ENCODE measurements around the gene CPT1B. TPM values are rescaled to one million over a fixed set of nuclear protein-coding genes. Genes with fewer than 3 reads are reported as not detected.
"Not testable (repeated sequence)": the region's sequence is repeated elsewhere in the genome, so short reads cannot be mapped to it uniquely, and the experiment has no call there.

The CPT1B gene
- total RNA-seq, 1 donor from 2014 or later = 18.2 TPM

DNA sequence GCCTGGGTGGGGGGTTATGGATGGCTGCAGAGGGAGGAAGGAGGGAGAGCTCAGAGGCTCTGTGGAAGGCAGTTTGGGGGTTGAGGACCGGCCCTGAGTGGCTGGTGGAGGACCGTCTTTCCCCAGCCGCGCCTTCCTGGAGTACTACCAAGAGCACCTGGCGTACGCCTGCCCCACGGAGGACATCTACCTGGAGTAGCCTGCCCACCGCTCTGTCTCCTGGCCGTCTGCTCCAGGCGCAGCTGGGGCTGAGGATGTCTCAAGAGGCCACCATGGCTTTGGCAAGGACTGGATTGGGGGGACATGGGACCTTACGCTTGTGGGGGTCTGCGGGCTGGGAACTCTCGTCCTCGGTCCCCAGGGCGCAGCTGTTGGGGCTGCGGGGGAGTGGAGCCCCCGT lies 32.4 kb upstream of the CPT1B start:
- DNase-seq (ENCODE audit: low spot score) = no peak
- intact Hi-C loops (cut with DNase I) = no loop called here
- no peak for ATAC-seq

- no peak for ATAC-seq
Observed at GRCh38 chr22:50610041-50610451, 31.8 kb upstream of the CPT1B start.

GRCh38 chr22:50609599-50609998 lies 31.4 kb upstream of the CPT1B start:
- ATAC-seq = no peak
- intact Hi-C loops (cut with DNase I) = no loop called here

More at GRCh38 chr22:50610041-50610451, 31.8 kb upstream of the CPT1B start:
- intact Hi-C loops (cut with DNase I) = no loop called here
- DNase-seq (ENCODE audit: low spot score) = no peak

GRCh38 chr22:50608996-50609395 lies 30.8 kb upstream of the CPT1B start:
- intact Hi-C loops (cut with DNase I) = no loop called here
- no peak for DNase-seq (ENCODE audit: low spot score)

More at GRCh38 chr22:50609599-50609998, 31.4 kb upstream of the CPT1B start:
- no peak for DNase-seq (ENCODE audit: low spot score)

GRCh38 chr22:50608058-50608840 lies 30.0 kb upstream of the CPT1B start:
- DNase-seq (ENCODE audit: low spot score); intact Hi-C loops (cut with DNase I); ATAC-seq: not testable (repeated sequence)

More at GRCh38 chr22:50608996-50609395, 30.8 kb upstream of the CPT1B start:
- no peak for ATAC-seq

DNA sequence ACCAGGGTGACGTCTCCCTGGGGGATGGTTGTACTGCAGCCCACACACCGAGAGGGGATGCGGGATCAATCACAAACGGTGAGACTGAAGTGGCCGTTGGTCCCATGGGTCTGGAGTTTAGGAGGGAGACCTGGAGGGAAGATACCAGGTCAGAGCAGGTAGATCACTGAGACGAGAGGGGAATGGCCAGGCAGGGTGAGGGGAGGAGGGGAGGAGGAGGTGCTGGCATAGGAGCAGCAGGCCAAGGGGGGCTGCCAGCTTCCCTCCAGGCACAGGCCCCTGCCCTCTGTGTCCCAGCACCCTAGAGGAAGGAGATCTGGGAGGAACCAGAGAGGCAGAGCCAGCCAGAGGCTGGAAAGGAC lies 29.4 kb upstream of the CPT1B start:
- ATAC-seq = no peak
- DNase-seq (ENCODE audit: low spot score) = no peak
- intact Hi-C loops (cut with DNase I) = no loop called here

DNA sequence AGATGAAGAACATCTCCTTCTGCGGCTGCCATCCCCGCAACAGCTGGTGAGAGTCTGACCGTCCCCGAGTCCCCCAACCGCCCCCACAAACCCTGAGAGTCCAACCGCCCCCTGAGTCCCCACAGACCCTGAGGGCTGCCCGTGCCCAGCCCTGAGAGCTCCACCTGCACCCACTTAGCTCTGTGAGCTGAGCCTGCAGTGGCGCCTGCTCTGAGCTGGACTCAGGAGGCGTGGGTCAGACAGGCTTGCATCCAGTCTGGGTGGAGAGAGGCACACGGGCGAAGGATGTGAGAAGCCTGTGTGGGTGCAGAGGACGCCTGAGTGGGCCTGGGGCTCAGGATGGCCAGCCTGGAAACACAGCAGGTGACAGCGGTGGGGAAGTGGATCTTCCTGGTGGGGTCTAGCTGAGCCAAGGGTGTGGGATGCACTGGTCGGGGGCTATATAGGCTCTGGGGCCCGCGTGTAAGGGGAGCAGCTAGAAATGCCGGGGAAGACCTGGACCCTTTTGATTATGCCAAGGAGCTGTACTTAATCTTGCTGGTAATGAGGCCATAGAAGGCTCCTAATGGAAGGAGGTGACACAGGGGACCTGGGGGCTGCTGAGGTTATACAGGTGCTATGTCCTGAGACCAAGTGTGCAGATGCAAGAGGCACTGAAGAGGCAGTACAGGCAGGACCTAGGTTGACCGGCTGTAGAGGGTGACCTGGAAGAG lies 28.9 kb upstream of the CPT1B start:
- DNase-seq (ENCODE audit: low spot score) = no peak
- no peak for ATAC-seq
- intact Hi-C loops (cut with DNase I) = no loop called here

DNA sequence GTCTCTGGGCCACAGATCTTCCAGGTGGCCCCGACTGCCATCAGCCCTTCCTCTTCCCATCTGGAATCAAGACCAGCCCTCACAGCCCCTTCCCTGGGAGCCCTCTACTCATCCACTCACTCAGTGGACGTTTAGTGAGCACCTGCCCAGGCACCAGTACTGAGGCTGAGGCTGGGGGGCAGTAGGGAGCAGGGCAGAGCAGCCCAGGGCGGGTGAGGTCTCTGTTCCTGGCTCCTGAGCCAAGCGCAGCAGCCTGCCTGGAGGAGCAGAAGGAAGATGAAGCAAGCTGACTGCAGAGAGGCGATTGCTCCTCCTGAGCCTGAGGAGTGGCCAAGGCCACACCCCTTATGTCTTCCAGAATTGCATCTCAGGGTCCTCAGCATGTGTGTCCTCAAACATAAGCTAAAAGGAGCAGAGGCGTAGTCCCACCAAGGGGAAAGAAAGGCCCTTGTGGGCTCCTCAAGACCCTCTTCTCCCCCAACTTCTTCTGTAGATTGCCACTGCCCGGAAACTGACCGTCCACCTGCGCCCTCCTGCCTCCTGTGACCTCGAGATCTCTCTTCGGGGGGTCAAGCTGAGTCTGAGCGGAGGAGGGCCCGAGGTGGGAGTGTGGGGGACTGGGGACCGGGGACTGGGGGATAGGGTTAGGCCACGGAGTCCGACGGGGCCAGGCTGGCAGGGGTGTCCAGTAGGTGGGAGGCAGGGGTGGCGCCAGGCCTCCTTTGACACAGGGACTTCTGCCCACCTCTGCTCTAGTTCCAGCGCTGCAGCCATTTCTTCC lies 28.1 kb upstream of the CPT1B start:
- ATAC-seq = no peak
- intact Hi-C loops (cut with DNase I) = no loop called here

GRCh38 chr22:50605613-50606074 lies 27.4 kb upstream of the CPT1B start:
- intact Hi-C loops (cut with DNase I) = no loop called here
- DNase-seq (ENCODE audit: low spot score) (no peak), ATAC-seq (no peak)

More for the DNA sequence above, 28.1 kb upstream of the CPT1B start:
- DNase-seq (ENCODE audit: low spot score) = no peak

DNA sequence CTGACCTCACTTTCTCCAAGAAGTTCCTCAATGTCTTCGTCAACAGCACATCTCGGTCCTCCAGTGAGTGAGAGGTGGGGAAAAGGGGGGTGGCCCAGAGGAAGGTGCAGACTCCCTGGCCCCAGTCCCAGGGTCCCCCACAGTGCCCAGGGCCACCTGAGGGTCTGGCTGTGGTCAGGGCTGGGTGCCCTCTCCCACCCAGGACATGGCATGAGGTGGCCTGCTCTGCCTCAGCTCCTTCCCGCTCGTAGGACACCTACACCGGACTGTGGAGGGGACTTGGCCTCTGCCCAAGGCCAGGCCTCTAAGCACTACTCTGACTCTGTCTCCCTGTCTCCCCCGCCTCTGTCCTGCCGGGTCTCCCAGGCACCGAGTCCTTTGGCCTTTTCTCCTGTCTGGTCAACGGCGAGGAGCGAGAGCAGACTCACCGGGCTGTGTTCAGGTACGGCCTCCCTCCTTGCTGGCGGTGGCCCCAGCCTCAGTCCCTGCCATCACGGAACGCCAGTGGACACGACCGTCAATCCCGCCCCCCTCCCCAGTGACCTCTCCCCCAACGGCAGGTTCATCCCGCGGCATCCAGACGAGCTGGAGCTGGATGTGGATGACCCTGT lies 26.9 kb upstream of the CPT1B start:
- intact Hi-C loops (cut with DNase I) = no loop called here
- no peak for DNase-seq (ENCODE audit: low spot score)
- ATAC-seq = no peak

DNA sequence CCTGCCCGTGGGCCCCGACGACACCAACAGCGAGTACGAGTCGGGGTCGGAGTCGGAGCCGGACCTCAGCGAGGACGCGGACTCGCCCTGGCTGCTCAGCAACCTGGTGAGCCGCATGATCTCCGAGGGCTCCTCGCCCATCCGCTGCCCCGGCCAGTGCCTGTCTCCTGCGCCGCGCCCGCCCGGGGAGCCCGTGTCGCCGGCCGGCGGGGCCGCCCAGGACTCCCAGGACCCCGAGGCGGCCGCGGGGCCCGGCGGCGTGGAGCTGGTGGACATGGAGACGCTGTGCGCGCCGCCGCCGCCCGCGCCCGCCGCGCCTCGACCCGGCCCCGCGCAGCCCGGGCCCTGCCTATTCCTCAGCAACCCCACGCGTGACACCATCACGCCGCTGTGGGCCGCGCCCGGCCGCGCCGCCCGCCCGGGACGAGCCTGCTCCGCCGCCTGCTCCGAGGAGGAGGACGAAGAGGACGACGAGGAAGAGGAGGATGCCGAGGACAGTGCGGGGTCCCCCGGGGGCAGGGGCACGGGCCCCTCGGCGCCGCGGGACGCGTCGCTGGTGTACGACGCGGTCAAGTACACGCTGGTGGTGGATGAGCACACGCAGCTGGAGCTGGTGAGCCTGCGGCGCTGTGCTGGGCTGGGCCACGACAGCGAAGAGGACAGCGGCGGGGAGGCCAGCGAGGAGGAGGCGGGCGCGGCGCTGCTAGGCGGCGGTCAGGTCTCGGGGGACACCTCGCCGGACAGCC lies 26.2 kb upstream of the CPT1B start:
- DNase-seq (ENCODE audit: low spot score) (no peak), ATAC-seq (no peak)
- intact Hi-C loops (cut with DNase I) = no loop called here

DNA sequence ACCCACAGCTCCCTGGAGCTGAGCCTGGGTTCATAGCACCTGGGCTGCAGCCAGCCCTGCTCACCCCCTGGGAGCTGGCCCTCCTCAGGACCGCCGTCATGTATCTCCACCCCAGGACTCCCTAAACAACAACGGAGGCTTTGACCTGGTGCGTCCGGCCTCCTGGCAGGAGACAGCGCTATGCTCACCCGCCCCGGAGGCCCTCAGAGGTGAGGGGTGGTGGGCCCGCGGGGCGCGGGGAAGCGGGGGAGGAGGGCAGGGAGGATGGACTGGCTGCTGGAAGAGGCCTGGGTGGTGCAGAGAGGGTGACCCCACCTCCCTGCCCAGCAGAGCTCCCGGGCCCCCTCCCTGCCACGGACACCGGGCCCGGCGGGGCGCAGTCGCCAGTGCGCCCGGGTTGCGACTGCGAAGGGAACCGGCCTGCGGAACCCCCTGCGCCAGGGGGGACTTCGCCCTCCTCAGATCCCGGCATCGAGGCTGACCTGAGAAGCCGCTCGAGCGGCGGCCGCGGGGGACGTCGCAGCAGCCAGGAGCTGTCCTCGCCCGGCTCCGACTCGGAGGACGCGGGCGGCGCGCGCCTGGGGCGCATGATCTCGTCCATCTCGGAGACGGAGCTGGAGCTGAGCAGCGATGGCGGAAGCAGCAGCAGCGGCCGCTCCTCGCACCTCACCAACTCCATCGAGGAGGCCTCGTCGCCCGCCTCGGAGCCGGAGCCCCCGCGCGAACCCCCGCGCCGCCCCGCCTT lies 25.5 kb upstream of the CPT1B start:
- no peak for DNase-seq (ENCODE audit: low spot score)
- intact Hi-C loops (cut with DNase I) = no loop called here
- ATAC-seq = no peak

GRCh38 chr22:50602338-50602700 lies 24.1 kb upstream of the CPT1B start:
- DNase-seq (ENCODE audit: low spot score) = no peak
- ATAC-seq = no peak
- intact Hi-C loops (cut with DNase I) = no loop called here

DNA sequence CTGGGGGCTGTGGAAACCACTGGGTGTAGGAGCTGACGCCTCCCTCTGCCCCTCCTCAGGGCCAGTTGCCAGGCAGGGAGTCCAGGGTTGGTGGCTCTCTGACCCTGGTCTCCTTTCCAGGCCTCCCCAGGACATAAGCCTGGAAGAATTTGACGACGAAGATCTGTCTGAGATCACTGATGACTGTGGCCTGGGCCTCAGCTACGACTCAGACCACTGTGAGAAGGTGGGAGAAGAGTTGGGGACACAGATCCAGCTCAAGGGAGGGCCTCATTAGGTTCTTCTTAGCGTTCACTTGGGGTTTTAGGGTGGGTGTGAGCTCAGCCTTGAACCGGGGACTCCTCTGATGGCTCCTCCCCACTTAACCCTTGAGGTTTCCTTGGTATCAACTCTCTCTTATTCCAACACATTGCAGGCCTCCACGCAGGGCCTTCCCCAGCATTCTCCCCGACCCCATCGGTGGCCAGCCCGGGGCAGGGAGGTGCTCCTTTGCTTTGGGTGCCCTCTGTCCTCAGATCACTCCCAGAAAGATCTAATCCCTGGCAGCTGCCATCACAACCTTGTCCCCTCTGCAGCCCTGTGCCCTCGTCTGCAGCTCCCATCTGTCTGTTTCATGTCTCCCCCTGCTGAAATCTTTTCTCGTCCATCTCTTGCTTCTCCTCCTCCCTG lies 23.6 kb upstream of the CPT1B start:
- intact Hi-C loops (cut with DNase I) = no loop called here
- DNase-seq (ENCODE audit: low spot score) (no peak), ATAC-seq (no peak)

DNA sequence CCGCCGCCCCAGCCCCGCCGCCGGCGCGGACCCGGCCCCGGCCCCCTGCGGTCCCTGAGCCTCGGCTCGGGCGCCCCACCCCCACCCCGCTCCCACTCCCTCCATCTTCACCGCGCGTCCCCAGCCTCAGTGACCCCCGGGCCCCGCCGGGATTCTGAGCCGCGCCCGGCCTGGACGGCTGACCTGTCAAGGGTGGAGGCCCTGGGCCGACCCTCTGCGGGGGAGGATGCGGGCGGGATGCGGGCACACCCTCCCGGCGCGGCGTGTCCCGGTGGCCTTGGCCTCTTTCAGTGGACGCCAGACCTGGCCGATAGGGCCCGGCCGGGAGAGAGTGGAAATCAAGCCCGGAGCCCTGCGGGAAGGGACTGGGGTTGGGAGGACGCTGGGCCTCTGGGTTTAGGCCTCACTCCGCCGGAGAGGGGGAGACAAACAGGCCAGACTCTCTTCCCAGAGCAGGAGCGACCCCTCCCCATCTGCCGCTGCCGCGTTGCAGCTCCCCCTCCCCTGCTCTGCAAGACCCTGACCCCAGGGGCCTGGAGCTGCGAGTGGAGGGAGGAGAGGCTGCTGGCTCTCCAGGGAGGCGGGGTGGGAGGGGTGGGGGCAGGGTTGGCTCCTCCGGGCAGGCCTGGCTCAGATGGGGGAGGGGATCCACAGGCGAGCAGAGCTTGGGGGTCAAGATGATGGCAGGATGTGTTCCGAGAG lies 22.9 kb upstream of the CPT1B start:
- peak; percentile 8 for ATAC-seq
- DNase-seq (ENCODE audit: low spot score) = no peak

GRCh38 chr22:50600538-50600937 lies 22.3 kb upstream of the CPT1B start, which contains the start of gene MAPK8IP2:
Gene MAPK8IP2, plus strand, starts transcription at chr22:50600793. Its CDS starts 26 bp downstream, at chr22:50600819.
- ATAC-seq (no peak), DNase-seq (ENCODE audit: low spot score) (no peak)
- intact Hi-C loops (cut with DNase I) = no loop called here

More for the DNA sequence above, 22.9 kb upstream of the CPT1B start:
- intact Hi-C loops (cut with DNase I) = no loop called here

Data from sciatic nerve (tissue), 2 donors.